HS-27A (cell line): Measurements from ENCODE around the gene TMEM61.
"Not testable (repeated sequence)": the region's sequence is repeated elsewhere in the genome, so short reads cannot be mapped to it uniquely, and the experiment has no call there.

Experiments used
- DNase-seq: peaks from one replicate; pipeline ENCODE4 v3.0.0-alpha.2; 2012; ENCODE audit warnings: low read depth, missing footprints

TMEM61 gene

DNA sequence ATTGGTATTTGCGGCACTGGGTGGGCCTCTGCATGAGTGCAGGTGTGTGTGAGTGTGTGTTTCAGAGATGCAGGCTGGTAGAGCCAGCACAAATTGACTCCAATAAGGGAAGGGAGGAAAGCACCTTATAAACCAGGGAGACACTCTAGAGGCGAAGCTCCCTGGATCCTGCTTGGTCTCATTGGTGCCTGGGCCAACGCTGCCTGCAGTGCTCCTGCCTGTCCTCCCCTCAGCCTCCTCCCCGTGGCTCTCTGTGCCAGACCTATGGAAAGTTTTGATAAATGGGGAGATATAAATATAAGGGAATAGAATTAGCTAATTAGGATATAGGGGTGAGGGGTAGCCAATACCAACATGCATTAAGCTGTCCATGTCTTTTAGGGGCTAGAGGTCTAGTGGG is 20.9 kb downstream of the TMEM61 start:
- no peak for DNase-seq

DNA sequence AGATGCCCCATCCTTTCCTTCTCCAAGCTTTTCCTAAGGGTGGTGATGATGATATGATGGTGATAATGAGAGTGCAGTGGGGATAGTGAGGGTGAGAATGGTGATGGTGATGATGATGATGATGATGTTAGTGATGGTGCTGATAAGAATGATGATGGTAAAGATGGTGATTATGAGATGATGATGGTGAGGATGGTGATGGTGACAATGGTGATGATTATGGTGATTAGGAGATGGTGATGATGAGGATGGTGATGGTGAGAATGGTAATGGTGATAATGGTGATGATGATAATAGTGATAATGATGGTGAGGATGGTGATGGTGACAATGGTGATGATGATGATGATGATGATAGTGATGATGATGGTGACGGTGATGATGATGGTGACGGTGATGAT is 22.3 kb downstream of the TMEM61 start:
- DNase-seq = no peak

DNA sequence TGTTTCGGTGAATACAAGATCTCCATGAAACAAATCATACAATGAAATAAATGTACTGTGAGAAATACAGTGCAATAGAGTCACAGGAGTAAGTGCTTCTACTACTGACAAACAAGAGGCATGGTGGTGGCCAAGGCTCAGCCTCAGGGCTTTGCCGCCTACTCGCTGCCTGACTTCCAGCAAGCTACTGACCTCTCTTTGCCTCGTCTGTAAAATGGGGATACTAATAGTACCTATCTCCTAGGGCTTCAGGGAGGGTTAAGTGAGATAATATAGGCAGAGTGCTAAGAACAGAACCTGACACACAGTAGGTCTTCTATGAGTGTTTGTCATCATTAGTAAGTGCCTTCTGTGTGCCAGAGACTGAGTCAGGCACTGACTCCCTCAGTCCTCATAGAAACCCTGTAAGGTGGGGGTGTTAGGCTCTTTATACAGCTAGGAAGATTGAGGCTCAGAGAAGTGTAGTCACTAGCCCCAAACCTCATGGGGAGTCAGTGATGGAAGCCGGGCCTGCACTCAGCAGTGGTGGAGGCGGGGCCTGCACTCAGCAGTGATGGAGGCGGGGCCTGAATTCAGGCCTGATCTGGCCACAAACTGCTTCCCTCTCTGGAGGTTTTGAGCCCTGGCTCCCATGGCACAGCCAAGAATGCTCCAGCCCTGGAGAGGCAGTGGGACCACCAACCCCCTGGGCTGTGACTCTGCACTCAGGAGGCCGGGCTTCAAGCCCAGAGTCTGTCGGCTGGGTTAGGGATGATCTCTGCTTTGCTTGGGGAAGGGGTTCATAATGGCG is 25.1 kb downstream of the TMEM61 start:
- no peak for DNase-seq

DNA sequence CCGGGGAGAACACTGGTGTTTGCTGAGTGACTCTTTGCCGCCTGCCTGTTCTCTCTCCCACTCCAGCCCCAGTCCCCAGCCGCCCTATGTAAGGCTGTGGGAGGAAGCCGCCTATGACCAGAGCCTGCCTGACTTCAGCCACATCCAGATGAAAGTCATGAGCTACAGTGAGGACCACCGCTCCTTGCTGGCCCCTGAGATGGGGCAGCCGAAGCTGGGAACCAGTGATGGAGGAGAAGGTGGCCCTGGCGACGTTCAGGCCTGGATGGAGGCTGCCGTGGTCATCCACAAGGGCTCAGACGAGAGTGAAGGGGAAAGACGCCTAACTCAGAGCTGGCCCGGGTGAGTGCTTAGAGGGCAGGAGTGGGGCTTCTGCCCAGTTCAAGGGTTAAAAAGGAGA is 26.5 kb downstream of the TMEM61 start:
- no peak for DNase-seq

DNA sequence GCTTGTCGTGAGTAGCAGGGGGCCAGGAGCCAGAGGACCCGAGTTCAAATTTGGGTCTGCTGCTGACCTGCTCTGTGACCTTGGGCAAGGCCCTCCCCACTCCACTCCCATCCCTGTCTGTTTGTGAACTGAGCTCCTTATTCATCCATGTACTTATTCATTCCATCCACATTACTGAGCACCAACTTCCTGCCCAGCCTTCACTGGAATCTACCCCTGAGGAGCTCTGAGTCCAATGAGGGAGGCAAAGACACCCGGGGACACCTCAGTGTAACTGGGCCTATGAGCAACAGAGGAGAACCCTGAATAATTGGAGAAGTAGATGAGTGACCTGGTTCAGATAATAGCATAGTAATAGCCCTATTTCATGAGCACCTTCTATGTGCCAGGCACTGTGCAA is 27.2 kb downstream of the TMEM61 start:
- peak; percentile 24 for DNase-seq

DNA sequence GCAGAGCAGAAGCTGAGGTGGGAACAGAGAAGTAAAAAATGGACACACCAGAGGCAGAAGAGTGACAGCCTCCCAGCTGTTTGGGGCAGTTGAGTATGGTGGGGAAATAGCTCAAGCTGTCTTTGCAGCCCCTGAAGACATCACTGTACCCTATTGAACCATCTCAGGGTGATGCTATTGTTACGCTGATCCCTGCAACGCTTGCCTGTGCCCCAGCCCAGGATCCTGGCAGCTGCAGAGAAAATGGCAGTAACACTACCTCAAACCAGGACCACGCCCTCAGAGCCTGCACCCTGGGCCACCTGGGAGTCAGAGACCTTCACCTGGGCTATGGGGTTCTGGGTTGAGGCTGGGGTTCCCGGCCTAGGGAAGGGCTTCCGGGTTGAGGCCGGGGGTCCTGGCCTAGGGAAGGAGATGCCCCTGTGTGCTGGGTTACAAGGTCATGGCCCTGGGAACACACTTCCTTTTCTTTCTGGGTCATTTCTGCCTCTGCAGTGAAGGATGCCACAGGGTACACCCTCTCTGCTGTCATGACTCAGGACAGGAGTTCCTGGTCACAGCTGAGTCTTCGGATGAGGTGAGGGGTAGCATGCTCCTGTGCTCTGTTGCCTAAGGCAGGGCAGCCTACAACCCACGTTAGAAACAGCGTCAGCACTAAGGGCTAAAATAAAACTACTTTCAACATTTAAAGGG is 29.9 kb downstream of the TMEM61 start:
- DNase-seq = no peak

DNA sequence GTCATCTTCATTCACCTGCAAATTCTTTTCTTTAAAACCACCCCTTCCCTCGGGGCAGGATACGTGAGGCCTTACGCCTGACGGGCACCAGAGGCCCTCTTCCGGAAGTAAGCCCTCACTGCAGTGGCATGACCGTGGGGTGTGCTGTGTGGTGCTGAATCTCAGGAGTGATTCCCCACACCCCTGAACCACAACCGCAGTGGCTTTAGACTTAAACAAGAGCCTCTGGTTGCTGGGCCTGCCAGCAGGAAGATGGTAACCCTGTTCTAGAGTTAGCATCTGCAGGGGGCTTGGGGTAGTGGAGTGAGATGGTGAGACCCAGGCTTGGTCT is 30.4 kb downstream of the TMEM61 start:
- DNase-seq = no peak

DNA sequence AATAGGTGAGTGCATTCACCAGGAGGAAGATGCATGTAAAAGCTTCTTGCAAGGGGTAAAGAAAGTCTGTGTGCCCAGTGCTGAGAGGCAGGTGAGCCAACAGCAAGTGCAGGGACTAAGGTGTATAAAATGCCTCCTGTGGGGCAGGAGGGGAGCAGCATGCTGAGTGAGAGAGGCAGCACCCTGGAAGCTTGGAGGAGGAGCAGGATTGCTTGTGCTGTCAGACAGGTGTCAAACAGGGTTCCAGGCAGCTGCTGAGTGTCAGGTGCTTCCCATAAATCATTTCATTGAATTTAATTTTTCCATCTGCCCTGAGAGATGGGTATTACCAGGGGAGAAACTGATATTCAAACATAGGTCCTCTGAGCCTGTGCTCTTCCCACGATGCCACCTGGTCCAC is 32.2 kb downstream of the TMEM61 start:
- no peak for DNase-seq

DNA sequence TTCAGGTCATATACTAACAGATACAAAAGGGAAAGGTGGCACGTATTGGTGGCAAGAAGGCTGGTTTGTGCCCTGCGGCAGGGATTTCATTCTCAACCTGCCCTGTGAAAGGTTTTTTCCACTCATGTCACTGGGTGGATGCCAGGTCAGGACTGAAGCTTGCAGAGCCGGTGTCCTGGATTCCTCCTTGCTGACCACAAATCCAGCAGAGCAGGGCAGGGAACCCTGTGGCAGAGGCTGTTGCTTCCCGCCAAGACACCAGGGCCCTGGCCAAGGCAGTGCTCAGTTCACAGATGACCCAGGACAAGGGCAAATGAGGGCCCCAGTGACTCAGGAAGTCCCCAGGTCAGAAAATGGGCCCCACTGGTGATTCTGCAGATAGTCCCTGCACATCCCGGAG is 34.7 kb downstream of the TMEM61 start:
- DNase-seq = no peak

DNA sequence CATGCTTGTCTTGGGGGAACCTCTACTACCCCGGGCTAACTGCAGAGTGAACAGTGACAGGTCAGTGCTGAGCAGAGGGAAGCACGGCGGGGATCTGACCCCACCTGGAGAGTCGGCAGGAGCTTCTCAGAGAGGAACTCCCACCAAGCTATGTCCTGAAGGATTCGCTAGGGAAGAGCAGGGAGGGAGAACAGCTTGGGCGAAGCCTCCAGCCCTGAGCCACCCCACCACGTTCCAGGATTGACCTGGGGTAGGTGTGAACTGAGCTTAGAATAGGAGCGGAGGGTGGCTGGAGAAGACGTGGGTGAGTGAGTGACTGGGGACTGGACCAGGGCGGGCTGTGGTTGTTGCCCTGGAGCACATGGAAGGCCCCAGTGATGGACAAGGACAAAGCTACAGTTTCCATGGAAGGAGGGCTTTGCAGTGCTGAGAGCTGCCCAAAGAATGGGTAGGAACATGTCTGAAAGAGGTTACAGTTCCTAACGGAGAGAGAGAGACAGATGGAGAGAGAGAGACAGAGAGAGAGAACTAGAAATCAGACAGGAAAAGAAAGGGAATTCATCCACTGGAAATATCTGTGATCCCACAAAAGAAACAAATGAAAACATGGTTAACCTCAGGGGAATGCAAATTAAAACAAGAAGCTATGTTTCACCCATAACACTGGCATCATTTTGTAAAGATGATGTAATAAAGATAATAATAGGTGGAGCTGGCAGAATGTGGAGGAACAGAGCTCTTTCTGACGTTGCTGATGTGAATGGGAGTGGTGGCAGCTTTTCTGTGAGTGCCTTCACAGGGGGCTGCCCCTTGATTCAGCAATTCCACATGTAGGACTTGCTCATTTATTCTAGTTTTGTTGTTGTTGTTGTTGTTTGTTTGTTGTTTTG is 35.5 kb downstream of the TMEM61 start:
- DNase-seq = no peak

DNA sequence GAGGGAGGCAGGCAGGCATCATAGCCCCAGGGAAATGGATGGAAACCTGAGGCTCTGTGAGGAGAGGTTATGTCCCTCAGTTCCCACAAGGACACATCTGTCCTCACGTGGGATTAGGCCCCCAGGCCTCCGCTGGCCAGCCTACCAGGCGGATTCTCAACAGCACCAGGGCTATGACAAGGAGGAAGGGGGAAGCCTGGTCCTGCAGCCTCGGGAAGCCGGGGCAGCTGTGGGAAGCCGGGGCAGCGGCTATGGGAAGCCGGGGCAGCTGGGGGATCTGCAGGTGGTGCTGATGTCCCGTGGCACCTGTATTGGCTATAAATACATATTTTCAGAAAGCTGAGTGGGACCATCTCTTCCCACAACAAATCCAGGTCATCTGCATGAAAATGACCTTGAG is 38.0 kb downstream of the TMEM61 start:
- DNase-seq = no peak

DNA sequence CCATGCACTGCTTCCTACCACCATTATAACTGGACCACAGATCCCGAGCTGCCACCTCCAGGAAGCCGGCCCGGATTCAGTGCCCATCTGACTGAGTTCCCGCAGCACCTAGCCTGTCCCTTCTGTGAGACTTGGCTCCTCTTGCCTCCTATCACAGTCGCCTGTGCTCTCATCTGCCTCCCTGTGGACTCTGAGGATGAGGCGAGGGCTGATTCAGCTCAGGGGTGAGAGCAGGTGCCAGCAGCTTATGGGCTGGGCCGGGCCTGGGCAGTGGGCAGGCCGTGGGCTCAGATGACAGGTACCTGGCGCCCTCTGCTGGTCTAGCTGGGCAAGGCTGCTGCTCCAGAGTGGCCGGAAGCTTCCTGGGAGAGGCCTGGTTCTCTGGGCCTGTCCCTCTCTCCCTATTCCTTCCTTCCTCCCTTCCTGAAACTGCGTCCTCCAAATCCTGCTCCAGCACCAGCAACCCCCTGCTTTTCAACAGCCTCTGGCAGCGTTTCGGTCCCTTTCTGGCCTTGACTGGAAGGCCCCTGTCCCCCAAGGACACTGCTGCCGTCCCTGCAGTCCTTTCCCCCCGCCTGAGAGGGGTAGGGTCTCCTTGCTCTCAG is 41.6 kb downstream of the TMEM61 start:
- peak; percentile 79 for DNase-seq

DNA sequence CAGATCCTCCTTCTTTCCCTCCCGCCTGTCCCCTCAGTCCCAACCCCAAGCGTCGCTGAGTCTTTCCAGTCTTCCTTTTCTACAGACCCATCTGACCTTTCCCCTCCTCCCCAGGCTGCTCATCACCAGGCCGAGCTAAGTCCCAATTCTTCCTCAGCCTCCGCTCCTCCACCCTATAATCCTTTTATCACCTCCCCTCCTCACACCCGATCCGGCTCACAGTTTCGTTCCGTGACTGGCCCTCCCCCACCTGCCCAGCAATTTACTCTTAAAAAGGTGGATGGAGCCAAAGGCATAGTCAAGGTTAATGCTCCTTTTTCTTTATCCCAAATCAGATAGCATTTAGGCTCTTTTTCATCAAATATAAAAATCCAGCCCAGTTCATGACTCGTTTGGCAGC is 43.7 kb downstream of the TMEM61 start:
- DNase-seq = not testable (repeated sequence)

DNA sequence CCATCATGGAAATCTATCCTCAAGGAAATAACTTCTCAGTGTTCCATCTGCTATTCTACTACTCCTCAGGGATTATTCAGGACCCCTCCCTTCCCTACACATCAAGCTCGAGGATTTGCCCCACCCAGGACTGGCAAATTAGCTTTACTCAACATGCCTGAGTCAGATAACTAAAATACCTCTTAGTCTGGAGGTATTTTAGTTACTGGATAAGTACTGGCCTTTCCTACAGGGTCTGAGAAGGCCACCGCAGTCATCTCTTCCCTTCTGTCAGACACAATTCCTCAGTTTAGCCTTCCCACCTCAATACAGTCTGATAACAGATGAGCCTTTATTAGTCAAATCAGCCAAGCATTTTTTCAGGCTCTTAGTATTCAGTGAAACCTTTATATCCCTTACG is 46.3 kb downstream of the TMEM61 start:
- DNase-seq = not testable (repeated sequence)

DNA sequence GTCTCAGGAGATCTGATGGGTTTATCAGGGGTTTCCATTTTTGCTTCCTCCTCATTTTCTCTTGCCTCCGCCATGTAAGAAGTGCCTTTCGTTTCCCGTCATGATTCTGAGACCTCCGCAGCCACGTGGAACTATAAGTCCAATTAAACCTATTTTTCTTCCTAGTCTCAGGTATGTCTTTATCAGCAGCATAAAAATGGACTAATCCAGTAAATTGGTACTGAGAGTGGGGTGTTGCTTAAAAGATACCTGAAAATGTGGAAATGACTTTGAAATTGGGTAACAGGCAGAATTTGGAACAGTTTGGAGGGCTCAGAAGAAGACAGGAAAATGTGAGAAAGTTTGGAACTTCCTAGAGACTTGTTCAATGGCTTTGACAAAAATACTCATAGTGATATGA is 50.7 kb downstream of the TMEM61 start:
- not testable (repeated sequence) for DNase-seq

DNA sequence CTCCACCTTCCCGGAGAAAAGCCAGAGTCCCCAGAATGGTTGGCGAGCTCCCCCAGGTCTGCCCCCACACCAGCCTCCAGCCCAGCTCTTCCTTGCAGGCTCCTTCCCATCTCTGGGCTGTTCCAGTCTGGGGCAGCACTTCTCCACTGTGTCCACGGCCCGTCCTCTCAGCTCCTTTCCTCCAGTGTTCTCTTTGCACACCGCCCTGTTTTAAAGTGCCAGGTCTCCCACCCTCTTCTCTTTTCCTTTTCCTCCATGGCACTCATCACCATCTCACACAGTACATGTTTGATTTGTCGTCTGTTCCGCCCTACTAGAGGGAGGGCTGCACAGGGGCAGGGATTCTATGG is 52.8 kb downstream of the TMEM61 start:
- DNase-seq = no peak

DNA sequence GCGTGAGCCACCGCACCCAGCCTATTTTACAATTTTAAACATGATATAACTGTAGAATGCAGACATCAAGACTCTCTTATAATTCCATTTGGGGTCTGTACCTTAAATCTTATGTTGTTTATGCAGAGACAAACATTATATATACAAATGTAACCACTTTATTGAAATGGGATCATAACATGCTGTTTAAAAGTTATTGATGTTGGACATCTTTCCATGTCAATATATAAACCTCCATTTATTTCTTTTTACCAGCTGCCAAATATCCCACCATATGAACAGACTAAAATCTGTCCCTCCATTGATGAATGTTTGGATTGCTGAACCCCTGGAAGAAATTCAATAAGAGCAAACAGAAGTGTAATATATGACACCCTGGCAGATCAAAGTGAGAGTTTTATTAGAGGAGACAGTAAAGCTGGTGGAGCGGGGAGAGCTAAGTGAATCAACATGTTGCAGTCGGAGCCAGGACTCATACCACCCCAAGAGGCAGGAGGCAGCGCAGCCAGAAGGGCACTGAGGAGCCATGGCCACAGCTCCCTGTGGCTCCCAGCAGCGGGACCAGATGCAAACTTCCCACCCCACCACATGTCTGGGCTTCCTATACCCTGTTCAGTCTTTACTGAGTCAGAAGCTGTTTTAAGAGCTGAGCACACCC is 54.2 kb downstream of the TMEM61 start:
- DNase-seq = no peak

DNA sequence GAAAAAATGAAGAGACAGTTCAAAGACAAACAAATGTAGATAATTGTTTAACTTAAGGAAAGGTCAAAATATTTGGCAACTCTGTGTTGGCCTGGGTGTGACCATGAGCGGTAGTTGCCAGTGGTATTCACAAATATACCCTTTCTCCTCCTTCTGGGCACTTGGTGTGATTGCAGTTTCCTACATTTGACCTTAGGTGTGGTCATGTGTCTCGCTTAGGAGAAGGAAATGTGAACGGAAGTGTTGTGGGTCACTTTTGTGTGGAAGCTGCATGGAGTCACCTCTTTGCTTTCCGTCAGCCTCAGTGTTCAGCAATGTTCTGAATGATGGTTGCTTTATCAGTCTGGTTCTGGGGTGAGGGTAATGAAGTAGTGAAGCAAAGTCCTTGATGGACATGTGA is 55.5 kb downstream of the TMEM61 start:
- DNase-seq = no peak

DNA sequence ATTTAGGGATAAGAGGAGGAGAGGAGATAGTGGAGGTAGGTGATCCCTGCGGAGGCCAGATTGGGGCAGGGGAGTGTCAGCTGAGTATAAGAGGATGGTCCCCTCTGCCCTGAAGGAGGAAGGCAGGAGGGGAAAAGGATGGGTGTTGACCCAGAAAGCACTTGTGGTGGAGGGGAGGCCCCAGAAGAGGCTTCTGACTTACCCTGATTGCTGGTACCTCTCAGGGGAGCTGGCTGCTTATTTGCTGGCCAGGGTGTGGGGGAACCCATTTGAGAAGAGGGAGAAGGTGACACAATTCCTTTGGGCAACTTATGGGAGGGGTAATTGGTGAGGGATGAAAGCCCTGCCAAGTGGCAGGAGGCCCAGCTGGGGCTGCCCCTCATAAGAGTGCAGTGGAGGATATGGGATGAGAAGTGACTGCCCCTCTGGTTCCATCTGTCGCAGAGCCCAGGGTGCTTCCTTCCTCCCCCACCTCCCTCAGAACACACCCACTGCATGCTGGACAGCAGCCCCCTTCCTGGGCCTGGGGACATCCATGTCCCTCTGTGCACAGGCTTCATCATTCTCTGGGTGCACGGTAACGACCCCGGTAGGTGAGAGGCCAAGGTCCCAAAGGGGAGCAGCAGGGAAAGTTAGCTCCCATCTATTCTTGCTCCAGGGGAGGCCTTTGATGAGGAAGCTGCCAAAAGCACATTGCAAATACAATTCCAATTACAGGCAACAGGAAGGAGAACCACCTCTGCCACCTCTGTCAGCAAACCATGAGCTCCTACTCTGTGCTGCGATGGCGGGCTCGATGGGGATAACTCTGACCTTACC is 57.5 kb downstream of the TMEM61 start:
- DNase-seq = no peak

DNA sequence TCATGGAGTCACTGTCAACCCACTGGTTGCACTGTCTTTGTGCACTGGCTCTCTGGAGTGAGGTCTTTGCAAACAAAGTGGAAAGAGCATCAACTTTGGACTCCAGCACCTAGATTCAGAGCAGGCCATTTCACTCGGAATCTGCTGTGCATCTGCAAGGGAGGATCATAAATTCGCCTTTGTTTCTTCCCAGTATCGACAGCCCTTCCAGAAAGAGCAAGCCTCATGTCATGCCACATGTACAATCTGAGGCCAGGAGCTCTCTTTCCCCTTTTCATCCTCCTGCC is 58.1 kb downstream of the TMEM61 start:
- no peak for DNase-seq

DNA sequence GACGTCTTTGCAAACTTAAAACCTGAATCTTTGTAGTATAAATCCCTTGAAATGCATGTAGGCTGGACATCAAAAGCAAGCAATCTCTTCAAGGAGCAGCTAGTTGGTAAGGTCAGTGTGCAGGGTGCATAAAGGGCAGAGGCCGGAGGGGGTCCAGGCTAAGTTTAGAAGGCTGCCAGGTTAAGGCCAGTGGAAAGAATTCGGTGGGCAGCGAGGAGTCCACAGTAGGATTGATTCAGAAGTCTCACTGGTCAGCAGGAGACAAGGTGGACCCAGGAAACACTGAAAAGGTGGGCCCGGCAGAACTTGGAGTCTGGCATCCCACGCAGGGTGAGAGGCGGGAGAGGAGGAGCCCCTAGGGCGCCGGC is 58.5 kb downstream of the TMEM61 start:
- no peak for DNase-seq
